HG02870 (cell line): Measurements from ENCODE around the gene KLK1.
"Not testable (repeated sequence)": the region's sequence is repeated elsewhere in the genome, so short reads cannot be mapped to it uniquely, and the experiment has no call there.

Source experiments
- ATAC-seq: cut with Tn5 transposase; IDR thresholded peaks from one replicate; pipeline ENCODE4 v1.9.1; 2021; ENCODE audit warnings: mild to moderate bottlenecking, moderate library complexity; ENCODE audit not compliant: unreplicated experiment

The KLK1 gene

DNA sequence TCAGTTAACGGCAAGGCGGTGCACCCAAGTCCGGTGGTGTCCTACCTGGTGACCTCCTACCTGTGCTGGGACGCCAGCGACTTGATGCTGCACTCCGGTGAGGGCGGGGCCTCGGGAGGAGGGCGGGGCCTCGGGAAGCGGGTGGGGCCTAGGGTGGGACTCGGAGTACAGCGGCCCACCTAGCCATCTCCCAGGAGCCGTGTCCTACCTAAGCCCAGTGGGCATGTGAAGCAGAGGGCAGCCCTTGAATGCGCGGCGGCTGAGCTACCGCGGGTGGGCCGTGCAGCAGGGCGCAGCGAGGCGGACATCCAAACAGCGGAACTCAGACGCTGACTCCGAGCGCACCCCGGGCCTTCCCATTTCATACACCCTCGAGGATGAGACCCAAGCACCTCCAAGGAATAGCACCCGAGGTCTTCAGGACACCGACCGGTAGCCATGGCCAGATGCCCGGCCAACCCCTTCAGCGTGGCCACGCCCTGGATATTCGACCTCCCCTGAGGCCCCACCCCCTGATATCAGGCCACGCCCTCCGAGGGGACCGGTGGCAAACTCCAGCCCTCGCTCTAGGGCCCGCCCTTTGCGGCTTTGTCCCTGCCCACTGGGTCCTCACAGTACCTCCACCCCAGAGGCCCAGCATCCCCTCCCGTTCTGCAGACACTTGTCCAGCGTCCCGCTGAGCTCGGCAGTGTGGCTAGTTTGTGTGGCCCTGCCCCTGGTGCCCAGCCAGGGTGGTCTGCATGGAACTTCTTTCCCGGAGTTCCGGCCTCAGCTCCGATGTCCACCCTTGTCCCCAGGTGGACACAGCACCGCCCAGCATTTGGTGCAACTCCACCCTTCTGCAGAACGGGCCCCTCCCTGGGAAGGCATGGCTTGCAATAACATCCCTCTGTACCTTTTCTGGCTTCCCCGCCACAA, 5.4 kb downstream of the KLK1 start:
- peak; percentile 60 for ATAC-seq

DNA sequence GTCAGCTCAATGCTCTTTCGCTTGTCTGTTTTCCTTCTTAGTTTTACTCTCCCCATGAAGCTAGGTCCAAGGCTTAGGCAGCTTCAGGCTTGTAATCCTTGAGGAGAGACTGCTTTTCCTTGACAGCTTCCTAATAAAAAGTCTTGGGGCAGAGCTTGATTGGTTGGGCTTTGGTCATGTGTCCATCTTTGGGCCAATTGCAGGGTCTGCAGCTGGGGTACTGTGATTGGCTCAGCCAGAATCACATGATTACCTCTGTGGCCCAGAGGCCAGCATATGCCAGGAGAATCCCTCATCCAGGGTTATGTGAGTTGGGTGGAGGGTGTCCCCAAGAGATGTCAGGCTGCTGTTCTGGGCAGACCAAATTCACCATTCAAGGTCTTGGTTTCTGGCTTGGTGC, 8.1 kb downstream of the KLK1 start:
- ATAC-seq = no peak

DNA sequence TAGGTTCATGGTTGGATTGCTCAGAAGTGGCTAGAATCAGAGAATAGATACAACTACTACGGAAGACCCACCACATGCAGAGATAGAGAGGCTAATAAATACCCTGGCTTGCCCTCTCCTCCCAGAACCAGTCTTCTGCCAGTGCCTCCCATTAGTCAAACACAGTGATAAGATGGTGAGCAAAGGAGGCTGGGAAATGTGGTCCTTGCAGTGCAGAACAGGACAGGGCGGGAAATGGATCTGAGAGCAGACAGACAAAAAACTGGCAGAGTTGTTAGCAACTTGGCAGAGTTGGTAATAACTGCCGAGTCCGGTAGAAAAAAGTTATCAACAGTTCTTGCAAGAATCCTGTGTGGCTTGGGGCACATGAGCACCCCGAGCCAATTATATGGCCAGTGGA, 8.7 kb downstream of the KLK1 start:
- ATAC-seq = no peak

DNA sequence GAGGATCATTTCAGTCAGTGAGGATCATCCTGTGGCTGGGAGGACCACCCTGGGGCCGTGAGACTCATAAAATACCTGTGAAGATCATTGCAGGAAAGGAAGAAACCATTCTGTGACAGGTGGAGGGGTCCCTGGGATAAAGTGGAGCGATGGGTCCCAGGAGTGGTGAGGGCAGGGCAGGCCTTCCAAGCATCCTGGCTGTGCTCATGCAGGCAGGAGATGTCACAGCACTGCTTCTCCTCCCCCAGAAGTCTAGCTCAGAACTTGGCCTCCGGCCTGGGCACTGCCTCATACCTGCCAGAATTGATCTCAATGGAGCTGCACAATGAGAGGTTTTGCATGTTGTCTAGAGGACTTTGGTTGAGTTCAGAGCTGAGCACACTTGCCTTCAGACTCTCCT, 11.1 kb downstream of the KLK1 start:
- ATAC-seq = no peak

DNA sequence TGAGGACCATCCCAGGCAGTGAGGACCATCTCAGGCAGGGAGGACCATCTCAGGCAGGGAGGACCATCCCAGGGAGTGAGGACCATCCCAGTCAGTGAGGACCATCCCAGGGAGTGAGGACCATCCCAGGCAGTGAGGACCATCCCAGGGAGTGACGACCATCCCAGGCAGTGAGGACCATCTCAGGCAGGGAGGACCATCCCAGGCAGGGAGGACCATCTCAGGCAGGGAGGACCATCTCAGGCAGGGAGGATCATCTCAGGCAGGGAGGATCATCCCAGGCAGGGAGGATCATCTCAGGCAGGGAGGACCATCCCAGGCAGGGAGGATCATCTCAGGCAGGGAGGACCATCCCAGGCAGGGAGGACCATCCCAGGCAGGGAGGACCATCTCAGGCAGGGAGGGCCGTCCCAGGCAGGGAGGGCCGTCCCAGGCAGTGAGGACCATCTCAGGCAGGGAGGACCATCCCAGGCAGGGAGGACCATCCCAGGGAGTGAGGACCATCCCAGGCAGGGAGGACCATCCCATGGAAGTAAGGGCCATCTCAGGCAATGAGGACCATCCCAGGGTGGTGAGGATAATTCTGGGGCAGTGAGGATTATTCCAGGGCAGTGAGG, 11.9 kb downstream of the KLK1 start:
- not testable (repeated sequence) for ATAC-seq

DNA sequence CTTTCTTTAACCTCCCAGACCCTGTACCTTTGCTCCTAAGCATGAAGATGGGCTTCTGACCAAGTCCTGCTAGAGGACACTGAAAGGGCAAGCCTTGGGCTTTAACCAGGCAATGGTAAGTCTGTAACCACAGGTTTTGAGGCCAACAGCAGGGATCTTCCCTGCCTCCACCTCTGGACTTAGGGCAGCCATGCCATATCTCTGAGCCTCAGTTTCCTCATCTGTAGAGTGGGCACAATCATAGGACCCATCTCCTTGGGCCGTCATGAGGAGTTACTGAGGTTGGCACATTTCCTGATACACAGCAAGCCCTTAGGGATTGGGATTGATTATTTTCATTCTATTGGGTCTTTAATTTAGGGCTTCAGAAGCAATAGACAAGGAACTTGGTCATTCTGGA, 14.7 kb downstream of the KLK1 start:
- ATAC-seq = no peak

DNA sequence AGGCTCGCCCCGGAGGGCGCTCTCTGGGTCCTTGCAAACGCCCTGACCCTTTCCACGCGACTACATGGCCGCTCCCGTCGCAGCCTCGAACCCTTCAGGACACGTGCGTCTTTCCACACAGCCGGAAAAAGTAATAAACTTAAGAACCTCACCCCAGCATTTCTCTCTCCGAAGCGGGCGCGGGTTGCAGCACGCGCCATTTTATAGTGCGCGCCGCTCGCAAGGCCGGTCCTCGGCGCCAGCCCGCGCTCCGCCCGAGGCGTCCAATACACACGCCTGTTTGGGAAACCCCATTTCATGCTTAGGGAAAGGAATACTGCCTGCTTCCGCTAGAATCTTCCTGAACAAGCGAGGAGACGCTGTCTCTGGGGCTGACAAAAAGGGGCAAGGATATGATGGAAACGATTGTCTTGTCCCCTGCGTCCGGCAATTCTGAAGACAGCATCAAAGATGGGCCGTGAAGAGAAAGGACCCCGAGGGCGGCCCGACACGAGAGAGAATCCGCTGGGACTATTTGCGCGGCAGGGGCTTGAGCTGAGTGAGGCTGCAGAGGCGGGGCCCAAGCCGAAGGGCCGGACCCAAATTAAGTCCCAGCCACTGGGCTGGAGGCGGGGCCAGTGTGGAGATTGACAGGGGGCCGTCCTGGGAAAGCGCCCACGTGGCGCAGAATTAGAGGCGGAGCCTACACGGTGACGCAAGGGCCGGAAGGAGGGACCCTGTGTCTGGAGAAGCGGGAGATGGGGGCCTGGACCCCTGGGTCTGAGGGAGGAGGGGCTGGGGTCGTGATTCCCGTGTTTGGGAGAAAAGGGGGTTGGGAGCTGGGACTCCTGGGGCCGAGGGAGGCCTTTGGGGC, 18.9 kb downstream of the KLK1 start:
- ATAC-seq = peak; percentile 89

DNA sequence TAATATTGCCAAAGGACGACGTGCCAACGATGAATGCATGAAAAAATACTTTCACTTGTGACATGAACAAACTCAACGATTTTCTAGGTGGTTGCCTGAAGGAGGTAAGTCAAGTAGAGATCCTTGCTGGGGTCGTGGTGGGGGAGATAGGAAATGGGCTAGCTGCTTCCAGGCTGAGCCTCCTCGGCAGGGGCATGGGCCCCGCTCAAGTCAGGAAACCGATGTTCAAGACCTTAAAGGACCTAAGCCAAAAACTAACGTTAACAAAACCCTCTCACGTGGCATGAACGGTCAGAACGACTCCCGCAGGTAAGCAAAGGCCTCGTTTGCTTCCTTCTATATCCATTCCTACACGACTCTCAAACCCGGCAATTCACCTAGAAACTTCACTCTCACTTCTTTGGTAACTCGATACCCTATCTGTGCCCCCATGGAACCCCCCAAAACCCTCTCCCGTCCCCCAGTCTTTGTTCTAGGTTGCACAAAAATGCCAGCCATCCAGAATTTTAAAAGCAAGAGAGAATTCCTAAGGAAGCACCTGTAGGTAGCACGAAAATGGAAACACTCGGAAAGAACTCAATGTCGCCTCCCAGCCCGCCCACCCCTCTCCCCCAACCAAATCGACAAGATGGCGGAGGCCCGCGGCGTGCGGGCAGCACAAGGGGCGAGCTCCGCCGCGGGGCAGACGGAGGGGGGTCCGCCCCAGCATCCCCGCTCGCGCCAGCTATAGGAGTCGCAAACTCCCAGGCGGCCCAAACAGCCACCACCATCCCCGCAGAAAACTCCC, 19.8 kb downstream of the KLK1 start:
- ATAC-seq = no peak

DNA sequence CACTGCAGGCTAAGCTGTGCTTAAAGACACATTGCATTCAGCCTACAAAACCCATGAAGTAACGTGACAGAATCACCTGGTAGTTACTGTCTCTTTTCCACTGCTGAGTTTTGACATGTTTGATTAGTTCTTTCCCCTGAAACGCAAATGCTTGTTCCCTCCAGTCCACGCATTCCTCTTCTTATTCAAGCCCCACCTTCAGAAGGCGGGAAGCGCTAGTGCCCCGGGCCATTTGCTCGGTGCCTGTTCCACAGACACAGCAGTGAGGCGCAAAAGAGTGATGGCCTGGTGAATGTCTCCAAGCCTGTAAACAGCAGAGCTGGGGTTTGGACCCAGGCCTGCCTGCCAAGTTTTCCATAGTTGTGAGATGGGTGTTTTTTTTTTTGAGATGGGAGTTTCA, 22.5 kb downstream of the KLK1 start:
- ATAC-seq = no peak

DNA sequence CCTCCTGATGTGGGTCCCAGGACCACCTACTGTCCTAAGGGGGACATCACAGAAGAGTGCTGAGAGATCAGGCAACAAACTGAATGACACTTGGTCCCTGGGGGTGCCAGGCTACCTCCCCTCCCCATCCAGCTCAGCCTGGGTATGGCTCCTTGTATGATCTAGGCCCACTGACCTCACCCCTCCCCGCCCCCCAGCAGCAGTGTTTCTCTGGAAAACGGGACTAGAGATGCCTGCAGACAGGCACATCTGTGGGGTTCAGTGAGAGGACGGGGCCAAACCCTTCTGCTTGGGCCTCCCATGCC, 24.1 kb downstream of the KLK1 start:
- no peak for ATAC-seq

DNA sequence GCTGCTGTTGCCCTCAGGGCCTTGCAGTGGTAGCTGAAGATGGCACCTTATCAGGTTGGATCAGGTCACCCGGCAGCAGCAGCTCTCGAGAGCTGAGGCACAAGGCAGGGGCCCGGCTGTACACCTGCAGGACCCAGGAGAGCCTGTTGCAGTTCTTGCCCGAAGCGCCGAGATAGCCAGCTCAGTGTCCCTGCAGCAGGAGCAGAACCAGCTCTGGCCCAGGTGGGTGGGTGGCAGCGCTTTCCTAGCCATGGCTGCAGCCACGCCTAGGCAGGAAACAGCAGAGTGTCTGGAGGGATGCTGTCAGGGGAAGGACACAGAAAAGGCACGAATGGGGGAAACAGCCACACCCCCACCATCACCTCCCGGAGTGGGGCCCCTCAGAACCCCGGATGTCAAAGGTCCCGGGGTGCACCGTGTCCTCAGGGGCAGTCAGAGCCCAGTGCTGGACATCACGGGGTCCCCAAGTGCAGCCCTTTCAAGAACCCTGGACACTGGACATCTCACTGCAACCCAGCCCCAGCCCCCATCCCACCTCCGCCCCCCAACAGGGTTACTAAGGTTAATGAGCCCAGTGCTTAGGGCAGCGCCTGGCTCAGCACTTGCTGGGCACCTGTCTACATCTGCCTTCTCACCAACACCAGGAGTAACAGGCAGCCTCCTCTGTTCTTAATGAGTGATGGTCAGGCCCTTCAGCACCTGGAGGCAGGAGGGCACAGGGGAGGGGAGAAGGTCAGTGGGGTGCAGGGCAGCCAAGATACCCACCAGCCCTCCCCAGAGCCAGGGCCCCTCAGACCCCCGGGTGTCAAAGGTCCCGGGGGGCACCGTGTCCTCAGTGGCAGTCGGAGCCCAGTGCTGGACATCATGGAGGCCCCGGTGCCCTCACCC, 24.7 kb downstream of the KLK1 start:
- no peak for ATAC-seq

DNA sequence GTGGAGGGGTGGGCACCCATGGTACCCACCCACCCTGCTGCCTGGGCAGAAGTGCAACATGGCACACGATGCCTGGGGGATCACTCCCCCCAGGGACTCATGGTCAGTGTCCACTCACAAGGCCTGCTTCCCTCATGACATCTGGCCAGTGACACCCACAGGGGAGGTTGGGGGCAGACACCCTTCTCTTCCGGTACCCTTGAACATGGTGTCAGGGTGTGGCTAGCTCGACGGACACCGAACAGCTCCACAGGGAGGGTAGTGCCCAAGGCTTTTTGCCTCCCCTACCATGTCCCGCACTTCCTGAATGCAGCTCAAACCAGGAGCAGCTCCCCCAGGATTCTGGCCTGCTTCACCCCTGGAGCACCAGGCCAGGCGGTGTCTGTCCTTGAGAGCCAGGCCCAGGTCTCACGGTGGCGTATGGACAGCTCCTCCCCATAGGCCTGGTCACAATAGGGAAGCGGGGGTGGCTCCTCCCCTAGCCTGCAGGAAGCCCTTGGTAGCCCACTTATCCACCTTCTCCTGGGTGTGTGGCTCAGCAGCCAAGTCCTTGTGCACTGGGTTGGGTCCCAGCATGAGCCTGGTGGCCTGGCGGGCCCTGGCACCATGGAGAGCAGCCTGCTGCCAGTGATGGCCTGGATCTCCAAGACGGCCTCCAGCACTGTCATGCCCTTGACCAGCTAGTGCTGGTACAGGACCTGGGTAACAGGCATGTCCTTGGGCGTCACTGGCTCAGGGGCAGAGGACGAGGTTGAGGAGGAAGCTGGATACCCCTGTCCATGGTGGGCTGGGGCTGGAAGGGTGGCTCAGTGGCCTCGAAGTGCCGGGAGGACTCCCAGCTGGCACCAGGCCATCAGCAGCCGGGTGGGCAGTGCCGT, 25.6 kb downstream of the KLK1 start:
- ATAC-seq = no peak

DNA sequence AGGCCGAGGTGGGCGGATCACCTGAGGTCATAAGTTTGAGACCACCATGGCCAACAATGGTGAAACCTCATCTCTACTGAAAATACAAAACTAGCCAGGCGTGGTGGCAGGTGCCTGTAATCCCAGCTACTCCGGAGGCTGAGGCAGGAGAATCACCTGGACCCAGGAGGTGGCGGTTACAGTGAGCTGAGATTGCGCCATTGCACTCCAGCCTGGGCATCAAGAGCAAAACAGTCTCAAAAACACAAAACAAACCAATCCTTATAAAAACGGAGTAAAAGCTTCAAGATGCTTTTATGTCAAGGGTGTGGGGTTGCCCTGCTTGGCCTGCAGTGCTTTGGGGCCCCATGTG, 26.2 kb downstream of the KLK1 start:
- no peak for ATAC-seq

DNA sequence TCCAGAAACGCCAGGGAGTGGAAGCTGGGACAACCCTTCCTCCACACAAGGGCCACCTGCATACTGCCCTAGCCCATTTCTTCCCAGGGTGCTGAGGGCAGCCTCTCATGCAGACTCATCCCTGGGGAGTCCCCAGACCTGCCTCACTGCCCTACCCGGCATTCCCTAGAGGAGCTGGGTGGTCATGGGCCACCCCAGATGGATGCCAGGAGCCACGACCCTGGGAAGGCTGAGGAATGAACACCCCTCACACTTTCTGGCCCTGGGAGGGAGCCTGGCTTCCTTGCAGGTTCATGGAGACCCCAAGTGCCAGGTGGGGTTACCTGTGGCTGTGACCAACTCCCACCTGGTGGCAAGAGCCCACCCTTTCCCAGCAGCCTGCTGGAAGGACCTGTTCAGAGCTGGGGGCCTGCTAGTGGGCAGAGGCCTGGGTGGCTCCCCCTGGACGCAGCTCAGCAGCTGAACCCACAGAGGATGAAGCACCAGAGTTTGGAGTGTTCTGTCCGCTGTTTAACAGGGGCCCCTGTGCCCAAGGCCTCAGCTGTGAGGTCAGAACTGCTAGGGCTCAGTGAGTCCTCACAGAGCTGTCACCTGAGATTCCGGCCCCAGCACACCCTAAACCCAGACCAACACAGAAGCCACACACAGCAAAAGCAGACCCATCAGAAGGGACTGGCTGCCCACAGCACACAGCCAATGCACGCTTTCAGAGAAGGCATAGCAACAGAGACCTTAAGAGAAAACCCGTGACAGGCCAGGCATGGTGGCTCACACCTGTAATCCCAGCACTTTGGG, 26.8 kb downstream of the KLK1 start:
- ATAC-seq = no peak

DNA sequence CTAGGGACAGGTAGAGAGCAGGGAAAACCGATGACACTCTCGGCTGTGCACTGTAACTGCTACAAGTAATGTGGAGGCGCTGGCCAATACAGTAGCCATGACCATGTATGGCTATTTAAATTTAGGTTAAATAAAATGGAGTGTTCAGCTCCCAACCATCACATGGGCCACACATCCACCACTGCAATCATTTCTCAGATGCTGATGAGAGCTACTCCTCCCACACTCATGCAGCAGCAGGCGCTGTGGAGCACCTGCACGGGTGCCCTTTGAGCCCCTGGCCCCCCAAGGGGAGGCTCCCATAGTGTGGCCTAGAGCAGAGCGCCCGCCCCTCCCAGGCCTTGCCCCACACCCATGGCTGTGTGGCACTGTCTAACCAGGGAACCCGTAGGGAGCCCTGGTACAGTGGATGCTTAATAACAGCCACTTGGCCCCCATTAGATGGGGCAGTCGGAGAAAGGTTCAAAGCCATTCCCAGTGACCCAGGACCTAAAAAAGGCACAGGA, 27.4 kb downstream of the KLK1 start:
- ATAC-seq = no peak

DNA sequence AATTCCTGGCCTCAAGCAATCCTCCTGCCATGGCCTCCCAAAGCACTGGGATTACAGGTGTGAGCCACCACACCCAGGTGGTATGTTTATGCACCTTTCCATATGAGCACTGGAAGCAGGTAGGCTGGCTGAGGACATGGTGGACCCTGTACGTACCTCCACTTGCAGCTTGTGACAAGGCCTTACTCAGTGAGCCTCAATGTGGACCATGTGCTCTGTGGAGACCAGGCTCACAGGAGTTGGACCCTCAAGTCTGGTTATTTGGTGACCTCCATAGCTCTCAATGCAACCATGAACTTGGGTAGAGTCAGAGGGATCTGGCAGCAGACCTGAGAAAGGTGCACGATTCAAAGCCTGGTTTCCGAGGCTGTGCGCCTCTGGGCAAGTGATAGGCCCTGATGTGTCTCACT, 27.9 kb downstream of the KLK1 start:
- ATAC-seq = no peak

DNA sequence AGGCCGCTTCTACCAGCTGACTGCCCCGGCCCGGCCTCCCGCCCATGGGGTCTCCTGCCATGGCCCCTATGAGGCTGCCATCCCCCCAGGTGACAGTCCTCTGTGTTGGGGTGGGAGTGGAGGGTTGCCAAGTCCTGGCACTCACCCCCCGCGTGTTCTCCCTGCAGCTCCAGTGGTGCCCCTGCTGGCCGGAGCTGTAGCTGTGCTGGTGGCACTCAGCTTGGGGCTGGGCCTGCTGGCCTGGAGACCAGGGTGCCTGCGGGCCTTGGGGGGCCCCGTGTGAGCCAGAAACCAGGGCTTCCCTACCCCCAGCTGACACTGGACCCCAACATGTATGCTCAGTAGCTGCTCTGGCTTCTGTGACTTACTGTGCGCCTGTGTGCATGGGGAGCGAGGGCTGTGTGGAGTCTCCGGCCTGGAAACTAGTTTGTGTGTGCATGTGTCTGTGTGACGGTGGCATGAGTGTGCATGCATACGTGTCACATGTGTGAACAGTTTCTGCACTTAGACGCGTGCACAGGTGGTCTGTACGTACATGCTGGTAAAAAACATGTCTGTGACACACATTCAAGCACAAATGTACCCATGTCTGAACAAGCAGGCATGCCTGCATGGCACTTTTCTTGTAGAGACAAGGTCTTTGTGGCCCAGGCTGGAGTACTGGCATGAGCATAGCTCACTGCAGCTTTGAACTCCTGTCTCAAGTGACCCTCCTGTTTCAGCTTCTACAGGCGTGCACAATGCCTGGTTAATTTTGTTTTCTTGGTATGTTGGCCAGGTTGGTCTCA, 28.5 kb downstream of the KLK1 start:
- no peak for ATAC-seq
